Hematopoietic multipotent progenitor cell treated with erythropoietin and hydrocortisone succinate and interleukin-3 and kit ligand, for 17 days (in vitro differentiated cells): ENCODE data around the gene TMEM82.

Experiments used
- DNase-seq: peaks from one replicate; pipeline ENCODE4 v3.0.0-alpha.2; 2015; ENCODE audit warnings: low spot score

The TMEM82 gene

DNA sequence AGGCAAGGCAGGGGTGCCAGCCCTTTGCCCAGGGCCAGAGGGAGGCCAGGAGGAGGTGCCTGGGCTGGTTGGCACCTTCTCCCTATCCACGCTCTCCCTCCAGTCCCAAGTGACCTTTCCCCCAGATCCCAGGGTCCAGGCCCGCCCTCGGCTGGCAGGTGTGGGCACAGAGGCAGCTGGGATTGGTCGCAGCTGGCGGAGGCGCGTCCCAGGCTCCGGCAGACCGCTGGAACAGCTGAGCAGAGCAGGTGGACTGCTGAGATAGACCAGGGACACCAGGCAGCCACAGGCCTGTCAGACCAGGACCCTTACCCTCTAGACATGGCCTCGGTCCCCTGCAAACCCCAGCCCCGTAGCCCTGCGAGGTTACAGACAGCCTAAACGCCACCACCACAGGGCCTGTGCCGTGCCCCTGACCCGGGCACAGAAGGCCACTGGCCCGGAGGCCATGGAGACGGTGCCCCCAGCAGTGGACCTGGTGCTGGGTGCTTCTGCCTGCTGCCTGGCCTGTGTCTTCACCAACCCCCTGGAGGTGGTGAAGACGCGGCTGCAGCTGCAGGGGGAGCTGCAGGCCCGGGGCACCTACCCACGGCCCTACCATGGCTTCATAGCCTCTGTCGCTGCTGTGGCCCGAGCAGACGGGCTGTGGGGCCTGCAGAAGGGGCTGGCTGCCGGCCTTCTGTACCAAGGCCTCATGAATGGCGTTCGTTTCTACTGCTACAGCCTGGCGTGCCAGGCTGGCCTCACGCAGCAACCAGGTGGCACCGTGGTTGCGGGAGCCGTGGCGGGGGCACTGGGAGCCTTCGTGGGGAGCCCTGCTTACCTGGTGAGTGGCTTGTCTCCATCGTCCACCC lies 6.0 kb upstream of the TMEM82 start, which contains the start of gene SLC25A34:
Gene SLC25A34, plus strand, starts transcription at position 221 of the 854 bp plus-strand sequence. Its CDS starts 228 bp downstream, at position 449.
- DNase-seq = no peak

DNA sequence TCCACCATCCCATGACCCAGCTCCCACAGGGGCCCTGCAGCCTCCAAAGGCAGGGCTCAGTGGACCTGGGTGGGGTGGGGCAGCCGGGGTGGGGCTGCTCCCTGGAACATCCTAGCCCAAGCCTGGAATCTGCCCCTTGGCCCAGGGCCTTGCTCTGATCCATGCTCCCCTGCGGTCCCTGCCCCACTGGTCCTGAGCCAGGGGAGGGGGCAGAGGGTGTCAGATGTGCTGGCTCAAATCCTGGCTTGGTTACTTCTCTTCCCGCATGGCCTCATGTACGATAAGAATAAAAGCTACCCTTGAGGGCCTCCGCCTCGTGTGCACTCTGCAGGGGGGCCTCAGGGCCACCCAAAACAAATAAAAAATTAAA lies 5.4 kb upstream of the TMEM82 start:
- no peak for DNase-seq

DNA sequence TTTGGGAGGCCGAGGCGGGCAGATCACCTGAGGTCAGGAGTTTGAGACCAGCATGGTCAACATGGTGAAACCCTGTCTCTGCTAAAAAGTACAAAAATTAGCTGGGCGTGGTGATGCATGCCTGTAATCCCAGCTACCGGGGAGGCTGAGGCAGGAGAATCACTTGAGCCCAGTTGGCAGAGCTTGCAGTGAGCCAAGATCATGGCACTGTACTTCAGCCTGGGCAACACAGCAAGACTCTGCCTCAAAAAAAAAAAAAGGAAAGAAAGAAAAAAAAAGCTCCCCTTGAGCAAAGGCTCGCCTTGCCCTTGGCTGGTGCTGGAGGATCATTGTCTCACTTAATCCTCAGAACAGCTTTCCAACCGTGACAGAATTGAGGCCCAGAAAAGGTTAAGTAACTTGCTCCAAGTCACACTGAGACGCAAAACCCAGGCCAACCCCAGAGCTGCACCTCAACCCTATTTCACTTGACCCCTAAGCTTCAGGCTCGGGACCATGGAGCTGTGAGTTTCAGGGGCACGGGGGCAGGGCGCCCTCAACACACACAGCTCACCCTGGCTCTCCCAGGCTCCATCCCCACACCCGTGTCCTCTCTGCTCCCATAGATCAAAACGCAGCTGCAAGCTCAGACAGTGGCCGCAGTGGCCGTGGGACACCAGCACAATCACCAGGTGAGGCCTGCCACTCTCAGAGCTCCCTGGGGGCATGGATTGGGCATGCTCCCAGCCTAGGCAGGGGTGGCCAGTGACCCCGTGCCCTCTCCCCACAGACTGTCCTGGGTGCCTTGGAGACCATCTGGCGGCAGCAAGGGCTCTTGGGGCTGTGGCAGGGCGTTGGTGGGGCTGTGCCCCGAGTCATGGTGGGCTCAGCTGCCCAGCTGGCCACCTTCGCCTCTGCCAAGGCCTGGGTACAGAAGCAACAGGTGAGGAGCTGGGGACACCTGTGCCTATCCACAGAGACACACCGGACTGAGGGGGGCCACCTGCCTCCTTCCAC lies 4.7 kb upstream of the TMEM82 start:
- no peak for DNase-seq

DNA sequence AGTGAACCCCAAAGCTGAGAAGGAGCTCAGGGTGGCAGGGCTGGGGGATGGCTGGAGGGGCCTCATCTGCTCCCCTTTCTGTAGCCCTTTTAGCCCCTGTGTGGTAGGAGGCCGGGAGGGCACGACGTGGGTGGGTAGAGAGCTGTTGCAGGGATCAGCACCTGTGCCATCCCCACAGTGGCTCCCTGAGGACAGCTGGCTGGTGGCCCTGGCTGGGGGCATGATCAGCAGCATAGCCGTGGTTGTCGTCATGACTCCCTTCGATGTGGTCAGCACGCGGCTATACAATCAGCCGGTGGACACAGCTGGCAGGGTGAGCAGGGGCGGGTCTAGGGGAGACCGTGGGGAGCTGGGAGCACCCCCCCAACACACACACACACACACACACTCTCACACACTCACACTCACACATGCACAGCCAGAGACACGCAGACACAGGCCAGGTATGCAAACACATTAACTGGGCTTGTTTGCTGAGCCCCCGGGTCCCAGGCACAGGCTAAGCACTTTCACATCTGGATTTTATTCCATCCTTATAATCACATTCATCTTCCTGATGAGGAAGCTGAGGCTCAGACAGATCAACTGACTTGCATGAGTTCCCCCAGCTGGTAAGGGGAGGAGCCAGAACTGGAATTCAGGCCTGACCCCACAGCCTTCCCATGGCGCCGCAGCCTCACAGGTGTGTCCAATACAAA lies 3.7 kb upstream of the TMEM82 start:
- no peak for DNase-seq

DNA sequence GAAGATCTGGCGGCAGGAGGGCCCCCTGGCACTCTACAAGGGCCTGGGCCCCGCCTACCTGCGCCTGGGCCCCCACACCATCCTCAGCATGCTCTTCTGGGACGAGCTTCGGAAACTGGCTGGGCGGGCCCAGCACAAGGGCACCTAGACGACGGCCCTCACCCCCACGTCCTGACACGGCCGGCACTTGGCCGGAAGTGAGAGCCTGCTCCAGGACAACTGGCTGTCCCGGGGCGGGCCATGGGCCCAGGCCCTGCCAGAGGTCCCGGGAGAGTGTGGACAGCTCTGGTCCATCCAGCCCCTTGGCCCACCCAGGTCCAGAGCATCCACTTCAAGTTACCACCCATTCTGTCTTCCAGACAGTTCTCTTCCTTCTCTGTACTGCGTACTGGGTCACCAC lies 3.0 kb upstream of the TMEM82 start:
- no peak for DNase-seq

DNA sequence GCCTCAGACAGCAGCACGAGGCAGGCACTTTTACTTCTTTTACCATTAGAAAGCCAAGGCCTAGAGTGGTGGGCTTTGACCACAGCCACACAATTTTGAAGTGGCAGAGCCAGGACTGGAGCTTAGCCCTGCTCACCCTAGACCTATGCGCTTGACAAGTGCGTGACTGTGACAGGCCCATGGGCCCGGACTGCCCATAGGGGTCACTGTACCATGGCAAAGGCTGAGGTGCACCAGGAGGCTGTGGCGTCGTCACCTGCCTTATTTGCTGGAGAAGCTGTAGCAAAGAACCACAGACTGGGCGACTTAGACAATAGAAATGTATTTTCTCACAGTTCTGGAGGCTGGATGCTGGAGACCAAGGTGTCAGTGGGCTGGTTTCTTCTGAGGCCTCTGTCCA lies 2.6 kb upstream of the TMEM82 start:
- DNase-seq = no peak

DNA sequence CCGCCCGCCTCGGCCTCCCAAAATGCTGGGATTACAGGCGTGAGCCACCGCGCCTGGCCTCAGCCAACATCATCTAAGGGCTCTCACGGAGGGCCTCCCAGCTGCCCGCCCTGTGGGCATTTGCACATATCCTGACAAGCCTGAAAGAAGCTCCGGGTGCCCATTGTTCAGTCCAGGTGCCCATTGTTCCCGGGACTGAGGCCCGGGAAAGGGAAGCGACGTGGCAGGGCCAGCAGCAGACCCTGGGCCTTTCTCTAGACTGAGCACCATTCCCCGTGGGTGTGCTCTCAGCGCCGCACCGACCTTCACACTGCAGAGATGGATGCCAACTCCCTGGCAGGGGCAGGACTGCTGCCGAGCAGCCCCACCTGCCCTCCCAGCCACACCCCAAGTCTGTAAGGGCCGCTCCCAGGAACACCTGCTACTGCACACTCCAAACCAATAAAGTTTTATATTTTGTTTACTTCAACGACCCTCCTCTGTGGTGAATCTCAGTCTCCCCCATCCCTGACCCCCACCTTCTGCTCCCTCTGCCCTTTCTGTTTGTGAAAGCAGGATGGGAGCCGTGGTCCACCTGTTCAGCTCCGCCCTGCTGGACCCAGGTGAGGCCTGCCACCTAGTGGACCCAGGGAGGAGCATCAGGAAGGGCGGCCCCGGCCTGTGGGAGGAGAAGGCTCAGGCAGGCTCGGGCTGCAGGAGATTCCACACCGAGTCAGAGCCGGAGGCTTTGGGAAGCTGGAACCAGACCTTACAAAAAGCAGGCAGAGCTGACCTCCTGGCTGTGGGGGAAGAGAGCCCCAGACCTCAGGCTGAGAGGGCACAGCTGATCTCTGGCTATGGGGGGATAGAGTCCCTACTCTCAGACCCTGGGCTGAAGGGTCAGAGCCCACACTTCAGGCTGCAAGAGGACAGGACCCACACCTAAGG lies 1.1 kb upstream of the TMEM82 start:
- DNase-seq = peak; percentile 70

DNA sequence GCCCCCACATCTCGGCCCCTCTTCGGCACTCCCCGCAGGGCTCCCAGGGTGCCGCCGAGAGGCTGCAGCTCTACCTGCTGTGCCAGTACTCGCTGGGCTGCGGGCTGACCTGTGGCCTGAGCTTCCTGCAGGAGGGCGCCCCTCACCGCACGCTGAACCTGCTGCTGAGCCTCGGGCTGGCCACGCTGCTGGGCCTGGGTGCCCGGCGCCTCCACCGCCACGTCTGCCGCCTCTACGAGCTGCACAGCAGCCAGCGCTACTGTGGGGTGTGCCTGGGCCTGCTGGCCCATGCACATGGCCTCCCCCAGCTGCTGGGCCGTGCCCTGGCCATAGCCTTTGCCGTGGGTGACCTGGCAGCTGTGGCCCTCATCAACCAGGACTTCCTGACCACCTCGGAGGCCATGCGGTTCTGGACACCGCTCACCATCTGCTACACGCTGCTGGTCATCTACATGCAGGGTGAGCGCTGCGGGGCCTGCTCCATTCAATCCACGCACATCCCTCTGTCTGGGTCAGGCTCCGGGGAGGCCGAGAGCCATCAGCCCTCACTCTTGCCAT lies 1.9 kb downstream of the TMEM82 start:
- DNase-seq = no peak

DNA sequence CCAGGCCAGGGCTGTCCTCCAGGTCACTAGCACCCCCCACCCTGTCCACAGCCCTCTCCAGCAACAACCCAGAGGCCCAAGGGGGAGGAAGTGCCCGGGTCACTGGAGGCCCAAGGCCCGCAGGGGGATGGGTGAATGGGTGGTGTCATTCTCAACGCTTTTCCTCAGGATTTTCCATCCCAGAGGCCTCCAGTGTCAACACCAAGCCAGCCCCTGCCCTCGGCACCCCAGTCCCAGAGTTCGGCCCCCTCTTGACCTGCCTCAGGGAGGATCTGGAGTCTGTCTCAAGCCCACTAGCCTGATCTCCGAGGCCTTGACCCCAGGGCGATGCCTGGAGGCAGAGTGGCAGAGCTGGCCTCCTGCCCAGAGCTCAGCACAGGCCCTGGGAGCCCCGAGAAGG lies 5.1 kb downstream of the TMEM82 start:
- DNase-seq = no peak

DNA sequence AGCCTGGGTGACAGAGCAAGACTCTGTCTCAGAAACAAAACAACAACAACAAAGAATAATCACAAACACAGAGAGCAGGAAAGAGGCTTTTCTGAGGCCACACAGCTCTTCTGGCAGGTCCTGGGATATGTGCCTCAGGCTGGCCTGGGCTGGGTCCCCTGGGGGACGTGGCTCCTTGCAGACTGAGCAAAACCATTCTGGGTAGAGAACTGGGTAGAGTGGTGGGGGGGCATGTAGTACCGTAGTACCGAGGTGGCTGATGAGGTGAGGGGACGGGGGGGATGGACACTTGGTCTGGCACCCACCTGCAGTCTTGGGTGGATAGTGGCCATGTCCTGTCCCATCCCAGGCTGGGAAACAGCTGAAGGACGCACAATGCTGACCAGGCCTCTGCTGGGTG lies 6.0 kb downstream of the TMEM82 start:
- DNase-seq = no peak

DNA sequence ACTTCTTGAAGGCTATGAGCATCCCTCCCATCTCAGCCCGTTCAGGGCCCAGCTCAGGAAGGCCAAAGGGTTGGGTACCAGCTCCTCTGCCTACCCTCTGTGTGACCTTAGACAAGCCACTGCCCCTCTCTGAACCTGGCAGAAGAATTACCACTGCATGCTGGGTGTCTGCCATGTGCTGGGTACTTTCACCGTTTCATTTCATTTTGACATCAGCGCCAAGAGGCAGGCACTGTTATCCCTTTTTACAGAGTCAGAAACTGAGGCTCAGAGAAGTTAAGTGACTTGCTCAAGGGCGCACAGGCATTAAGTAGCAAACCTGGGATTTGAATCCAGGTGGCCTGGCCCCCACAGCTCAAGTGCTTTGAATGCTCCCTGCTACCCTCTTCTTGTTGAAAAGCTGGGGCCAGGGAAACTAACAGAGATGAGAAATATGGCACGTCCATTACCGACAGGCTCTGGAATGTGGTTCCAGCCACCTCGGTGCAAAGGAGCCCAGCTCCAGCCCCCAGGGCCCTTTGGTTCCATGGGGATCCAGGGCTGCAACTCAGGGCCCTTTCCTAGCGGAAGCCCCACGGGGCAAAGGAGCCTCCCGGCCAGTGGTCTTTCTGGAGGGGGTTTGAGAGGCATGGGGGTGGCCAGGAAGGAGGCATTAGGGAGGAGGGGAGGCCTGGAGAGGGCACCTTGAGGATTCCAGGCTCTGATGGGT lies 6.5 kb downstream of the TMEM82 start:
- DNase-seq = no peak

DNA sequence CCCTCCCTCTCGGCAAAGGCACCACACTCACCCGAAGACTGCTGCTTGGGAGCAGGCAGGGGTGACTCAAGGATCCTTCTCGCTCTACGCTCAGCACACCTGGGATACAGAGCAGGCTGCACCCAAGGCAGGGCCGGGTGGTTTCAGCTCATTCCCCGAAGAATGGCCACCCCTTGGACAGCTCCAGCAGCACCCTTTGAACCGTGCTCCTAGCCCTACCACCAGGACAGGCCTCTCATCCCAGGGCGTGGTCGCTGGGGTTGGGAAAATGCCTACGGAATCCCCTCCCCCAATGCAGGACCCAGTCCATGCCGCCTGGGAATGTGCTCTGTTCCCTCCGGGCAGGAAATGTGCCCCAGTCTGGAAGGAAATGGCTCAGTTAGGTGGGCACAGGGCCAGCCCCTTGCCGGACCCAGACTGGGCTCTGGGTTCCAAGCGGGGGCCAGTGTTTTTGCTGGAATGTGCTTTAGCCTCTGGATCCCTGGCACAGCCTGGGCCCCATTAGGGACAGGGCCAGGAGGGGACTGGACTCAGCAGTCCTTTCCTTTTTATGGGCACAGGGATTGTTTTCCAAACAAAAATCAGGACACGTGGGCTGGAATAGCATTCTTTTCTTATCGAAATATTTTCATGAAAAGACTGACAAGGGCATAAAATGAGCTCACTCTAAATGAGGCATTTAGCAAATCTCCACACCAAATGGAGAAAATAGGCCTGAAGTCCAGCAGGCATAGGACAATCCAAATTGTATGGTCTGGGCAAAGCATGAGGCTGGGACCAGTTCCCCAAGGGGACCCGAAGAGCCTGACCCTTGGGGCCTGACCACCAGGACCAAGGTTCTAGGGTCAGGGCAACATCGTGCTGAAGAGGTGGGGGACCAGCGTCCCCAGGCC lies 7.3 kb downstream of the TMEM82 start:
- no peak for DNase-seq

DNA sequence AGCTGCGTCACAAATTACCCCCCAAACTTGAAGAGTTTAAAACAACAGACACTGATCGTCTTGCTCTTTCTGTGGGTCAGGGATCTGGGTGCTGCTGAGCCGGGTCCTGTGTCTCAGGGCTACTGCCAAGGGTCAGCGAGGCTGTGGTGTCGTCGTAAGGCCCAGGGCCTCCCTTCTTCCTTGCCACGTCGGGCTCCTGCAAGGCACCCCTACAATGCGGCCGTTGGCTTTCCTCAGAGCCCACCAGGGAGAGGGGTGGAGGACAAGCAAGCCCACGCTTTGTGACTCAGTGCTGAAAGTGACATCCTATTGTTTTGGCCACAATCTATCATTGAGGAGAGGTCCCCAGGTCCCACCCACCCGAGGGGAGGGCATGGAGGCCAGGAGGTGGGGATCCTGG lies 8.6 kb downstream of the TMEM82 start:
- DNase-seq = no peak

DNA sequence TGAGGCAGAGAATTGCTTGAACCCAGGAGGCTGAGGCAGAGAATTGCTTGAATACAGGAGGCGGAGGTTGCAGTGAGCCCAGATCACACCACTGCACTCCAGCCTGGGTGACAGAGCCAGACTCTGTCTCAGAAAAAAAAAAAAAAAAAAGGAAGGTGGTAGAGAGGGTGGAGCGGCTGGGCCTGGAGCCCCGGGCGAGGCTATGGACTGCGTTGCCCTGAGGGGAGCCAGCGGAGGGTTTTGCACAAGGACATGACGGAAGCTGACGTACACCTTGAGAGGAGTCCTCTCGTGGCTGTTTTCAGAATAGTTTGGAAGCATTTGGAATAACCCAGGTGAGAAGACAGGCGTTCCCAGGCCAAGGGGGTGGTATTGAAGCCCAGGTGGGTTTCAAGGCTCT lies 9.4 kb downstream of the TMEM82 start:
- no peak for DNase-seq

DNA sequence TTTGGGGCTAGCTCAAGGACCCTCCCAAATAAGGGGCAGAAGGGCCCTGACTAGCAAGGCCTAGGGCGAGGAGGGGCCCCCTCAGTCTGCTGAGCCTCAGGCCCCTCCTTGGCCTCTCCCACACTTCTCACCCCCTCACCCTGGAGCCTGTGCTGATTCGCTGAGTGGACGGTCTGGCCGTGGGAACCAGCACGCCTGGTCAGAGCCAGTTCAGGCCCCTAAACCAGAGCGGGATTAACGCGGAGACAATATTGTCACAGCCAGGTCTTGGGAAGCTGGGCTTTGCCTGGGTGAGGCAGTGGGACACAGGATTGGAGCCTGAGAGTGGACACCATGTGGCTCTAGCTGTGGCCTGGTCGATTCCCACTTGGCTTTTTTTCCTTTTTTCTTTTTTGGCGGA lies 11.5 kb downstream of the TMEM82 start:
- no peak for DNase-seq

DNA sequence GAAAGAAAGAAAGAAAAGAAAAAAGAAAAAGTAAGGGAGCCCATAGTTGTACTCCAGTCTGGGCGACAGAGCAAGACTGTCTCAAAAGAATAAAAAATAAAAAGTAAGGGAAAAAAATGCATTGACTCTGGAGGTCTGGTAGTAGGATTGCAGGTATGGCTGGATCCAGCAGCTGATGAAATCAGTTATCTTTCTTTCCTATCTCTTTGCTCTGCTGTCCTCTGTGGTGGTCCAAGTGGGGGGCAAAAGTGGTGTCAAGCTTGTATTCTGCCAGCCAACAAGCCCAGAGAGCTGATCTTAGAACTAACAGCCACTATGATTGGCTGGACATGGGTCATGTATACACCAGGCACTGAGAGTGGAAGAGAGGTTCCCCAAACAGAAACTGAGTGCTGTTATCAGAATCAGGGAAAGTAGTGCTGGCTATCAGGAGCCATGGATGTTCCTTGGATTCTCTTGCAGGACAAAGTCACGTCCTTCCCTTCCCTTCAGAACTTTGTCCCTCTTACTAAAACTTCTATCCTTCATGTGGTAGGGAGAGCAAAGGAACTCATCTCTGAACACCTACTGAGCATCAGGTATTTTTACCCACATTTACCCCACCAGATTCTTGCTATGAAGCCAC lies 12.8 kb downstream of the TMEM82 start:
- DNase-seq = no peak

DNA sequence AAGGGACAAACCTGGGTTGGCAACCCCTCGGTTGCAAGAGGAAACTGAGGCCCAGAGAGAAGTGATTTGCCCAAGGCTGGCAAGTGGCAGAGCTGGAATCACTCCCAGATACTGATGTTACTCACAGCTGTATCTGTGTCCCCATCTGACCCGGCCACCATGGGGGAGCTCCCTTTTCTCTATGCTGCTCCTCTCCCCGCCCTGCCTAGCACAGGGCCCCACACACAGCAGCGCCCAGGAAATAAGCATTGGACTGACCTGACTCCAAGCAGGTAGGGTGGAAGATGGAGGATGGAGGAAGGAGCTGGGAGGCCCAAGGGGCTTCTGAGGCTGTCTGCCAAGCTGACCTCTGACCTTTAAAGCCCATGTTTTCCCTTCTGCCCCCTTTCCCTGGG lies 13.3 kb downstream of the TMEM82 start:
- no peak for DNase-seq

DNA sequence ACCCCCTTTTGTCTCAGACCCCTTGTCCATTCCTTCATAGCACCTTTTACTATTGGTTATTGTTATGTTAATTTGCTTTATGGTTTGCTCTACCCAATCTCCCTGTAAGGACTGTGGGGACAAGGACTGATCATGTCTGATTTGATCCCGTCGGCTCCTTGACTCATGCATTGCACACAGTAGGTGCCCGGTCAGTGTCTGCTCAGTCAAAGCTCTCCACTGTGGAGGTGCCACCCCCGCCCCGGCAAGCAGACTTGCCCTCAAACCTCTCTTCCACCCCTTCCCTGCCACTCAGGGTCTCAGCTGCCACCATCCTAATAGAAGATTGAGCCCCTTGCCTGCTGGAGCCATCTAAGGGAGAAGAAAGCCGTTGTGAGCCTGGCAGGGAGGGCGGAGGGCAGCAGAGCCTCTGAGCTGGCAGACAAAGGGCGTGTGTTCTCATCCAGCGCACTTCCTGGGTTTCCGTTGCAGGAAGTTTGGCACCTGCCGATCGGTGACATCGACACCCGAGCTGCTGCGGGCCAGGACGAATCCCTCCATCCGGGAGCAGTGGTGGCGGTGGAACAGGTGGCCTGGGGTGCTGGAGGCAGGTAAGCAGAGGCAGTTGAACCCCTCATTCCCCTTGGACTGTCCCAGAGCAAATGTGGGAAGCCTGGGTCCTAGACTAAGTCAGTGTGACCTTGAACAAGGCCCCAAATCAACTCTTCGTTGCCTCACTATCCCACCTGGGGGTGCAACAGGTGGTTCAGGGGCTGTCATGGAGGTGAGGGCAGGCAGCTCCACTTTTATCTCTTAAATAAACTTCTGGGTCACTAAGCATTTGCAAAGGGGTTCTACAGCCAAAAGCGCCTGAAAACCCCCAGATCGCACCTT lies 14.1 kb downstream of the TMEM82 start:
- DNase-seq = no peak
